GM21381 (cell line): ENCODE data around the gene LGALS7B.
A peak's percentile ranks its signal among the peaks of the same experiment; 100 is the strongest.
"Not testable (repeated sequence)": the region's sequence is repeated elsewhere in the genome, so short reads cannot be mapped to it uniquely, and the experiment has no call there.

Experiments used
- ATAC-seq: cut with Tn5 transposase; IDR thresholded peaks from one replicate; pipeline ENCODE4 v1.9.1; 2021; ENCODE audit warnings: mild to moderate bottlenecking, moderate library complexity; ENCODE audit not compliant: unreplicated experiment

LGALS7B gene

DNA sequence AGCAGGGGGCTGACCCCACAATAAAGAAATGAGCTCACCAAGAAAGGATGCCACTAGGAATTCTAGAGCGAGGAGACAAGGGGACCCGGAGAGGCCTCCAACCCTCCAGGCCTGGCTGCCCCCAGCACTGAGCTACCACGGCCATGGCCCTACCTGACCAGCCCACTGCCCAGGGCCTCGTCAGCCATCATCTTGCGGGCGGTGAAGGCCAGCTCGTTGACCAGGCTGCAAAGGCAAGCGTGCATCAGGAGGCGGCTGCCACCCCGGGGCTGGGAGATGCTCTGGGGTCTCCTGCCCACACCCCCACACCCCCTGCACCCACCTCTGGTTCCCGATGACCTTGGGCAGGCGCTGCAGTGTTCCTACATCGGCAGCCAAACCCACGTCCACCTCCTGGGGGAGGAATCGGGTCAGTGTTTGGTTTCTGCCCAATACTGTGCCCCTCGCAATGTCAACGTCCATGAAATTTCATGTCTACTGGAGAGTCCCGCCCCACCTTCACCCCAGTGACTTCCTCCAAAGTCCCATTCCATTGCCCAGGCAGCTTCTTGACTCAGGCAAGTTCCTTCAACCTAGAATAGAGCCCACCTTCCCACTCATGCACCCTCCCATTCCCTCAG lies 27.2 kb downstream of the LGALS7B start:
- no peak for ATAC-seq

DNA sequence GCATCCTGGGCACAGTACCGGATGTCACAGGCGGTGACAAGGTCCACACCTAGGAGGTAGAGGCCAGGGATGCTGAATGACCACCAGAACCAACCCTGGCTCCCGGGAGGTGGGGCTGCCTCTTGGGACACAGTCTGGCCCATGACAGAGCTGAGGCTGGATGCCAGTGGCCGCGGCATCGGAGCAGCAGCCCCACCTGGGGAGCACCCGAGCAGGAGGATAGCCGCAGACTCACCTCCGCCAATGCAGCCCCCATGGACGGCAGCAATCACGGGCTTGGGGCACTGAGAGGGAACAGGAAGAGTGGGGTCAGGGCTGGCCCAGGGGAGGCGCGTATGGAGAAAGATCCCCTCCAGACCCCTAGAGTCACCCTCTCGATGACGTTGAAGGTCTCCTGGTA lies 28.1 kb downstream of the LGALS7B start:
- ATAC-seq = no peak

DNA sequence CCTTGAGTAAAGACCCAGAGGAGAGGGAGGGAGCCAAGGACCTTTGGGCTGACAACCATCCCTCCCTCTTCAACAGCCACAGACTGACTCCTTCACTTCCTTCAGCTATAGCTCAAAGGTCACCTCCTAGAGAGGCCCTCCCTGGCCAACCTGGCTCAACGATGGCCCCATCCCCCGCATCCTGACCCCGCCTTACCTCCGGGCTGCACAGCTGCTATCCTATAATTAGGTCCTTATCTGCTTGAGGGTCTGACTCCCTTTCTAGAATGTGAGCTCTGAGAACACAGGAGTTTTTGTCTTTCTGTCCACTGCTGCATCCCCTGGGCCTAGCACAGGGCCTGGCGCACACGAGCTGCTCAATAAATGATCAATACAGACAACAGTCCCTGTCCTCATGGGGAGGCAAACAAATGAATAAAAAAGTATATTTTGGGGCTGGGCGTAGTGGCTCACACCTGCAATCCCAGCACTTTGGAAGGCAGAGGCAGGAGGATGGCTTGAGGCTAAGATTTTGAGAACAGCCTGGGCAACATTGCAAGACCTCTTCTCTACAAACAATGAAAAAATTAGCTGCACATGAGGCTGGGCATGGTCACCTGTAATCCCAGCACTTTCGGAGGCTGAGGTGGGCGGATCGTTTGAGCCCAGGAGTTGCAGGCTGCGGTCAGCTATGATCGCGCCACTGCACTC lies 30.4 kb downstream of the LGALS7B start:
- no peak for ATAC-seq

DNA sequence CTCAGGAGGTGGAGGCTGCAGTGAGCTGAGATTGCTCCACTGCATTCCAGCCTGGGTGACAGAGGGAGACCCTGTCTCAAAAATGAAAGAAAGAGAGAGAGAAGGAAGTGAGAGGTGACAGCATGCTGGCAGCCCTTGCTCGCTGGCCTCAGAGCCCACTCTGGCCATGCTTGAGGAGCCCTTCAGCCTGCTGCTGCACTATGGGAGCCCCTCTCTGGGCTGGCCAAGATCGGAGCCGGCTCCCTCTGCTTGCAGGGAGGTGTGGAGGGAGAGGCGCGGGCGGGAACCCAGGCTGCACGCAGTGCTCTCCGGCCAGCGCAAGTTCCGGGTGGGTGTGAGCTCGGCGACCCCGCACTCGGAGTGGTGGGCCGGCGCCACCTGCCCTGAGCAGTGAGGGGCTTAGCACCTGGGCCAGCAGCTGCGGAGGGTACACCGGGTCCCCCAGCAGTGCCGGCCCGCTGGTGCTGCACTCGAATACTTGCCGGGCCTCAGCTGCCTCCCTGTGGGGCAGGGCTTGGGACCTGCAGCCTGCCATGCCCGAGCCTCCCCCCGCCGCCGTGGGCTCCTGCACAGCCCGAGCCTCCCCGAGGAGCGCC lies 32.3 kb downstream of the LGALS7B start:
- ATAC-seq = not testable (repeated sequence)

DNA sequence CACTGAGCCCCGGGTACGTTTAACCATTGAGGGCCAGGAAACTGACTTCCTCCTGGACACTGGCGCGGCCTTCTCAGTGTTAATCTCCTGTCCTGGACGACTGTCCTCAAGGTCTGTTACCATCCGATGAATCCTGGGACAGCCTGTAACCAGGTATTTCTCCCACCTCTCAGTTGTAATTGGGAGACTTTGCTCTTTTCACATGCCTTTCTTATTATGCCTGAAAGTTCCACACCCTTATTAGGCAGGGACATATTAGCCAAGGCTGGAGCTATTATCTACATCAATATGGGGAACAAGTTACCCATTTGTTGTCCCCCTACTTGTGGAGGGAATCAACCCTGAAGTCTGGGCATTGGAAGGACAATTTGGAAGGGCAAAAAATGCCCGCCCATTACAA lies 36.9 kb downstream of the LGALS7B start:
- ATAC-seq = not testable (repeated sequence)

DNA sequence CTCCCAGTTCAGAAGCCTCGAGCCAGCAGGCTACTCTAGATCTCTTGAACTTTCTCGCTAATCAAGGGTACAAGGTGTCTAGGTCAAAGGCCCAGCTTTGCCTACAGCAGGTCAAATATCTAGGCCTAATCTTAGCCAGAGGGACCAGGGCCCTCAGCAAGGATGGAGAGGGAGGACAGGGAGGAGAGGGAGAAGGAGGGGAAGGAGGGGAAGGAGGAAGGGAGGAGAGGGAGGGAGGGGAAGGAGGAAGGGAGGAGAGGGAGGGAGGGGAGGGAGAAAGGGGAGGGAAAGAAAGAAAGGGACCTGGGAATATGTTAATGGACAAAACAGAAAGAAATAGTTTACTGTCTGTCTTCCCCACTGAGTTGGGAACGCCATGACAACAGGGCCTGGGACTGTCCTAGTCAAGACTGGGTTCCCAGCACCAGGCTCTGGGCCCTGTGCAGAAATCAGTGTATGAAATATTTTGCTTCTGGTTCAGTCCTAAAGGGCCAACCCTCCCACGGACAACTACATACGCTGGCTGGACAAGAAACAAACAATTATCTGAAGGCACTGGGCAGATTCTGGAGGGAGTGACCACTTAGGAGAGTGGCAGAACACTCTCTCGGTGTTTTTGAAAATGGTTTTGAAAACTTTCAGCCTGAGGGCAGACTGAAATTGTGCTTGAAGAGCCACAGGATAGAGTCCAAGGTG lies 38.0 kb downstream of the LGALS7B start:
- ATAC-seq = no peak

DNA sequence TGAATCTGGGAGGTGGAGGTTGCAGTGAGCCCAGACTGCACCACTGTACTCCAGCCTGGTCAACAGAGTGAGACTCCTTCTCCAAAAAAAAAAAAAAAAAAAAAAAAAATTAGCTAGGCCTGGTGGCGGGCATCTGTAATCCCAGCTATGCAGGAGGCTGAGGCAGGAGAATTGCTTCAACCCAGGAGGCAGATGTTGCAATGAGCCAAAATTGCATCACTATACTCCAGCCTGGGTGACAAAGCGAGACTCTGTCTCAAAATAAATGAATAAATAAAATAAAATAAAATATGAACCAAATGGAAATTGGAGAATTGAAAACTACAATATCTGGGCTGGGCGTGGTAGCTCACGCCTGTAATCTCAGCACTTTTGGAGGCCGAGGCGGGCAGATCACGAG lies 40.2 kb downstream of the LGALS7B start:
- ATAC-seq = not testable (repeated sequence)

DNA sequence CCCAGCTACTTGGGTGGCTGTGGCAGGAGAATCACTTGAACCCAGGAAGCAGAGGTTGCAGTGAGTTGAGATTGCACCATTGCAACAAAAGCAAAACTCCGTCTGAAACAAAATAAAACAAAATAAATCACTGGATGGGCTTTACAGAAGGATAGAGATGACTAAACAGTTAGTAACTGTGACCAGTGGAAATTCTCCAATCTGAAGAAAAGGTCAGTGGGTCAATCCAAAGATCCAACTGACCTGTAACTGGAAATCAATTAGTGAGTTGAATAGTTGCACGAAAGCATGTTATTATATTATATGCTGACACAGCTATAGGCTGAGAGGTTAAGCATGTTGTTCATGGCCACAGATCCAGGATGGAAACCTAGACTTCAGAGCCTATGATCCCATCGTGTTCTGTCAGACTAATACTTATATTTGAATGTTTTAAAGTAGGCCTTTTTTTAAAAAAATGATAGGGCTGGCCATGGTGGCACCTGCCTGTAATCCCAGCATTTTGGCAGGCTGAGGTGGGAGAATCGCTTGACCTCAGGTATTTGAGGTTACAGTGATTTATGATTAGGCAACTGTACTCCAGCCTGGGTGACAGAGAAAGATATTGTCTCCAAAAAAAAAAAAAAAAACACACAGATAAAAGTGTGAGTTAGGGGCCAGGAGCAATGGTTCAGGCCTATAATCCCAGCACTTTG lies 41.2 kb downstream of the LGALS7B start:
- no peak for ATAC-seq

DNA sequence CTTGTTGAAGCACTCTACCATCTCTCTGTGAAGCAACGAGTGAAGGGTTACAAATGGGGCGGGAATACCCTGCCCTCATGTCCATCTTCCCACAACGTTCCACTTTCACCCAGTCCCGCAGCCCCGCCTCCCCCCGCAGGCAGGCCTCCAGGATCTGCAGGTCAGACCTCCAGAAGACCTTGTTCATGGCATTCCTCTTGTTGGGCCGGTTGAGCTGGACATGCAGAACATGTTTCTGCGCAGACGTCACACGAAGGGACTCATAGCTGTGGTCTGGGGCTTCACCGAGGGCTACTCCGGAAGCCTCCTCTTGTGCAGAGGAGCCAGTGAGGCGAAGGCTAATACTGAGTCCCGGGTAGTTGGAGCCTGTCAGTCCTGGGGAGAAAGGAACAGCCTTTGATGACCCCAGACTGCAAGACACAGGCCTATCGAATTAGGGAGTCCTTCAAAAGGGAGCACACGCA lies 42.2 kb downstream of the LGALS7B start:
- peak; percentile 43 for ATAC-seq

DNA sequence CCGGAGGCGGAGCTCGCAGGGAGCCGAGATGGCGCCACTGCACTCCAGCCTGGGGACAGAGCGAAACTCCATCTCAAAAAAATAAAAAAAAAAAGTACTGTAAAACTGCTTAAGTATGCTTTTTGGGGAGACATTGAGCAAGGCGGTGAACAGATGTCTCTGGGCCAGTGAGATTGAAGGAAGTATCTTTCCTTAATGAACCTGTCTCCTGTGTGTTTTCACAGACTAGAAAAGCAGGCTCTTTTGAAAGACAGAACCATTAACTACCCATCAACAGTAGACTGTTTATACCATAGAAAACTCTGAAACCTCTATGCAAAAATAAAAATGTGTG lies 44.1 kb downstream of the LGALS7B start:
- no peak for ATAC-seq

DNA sequence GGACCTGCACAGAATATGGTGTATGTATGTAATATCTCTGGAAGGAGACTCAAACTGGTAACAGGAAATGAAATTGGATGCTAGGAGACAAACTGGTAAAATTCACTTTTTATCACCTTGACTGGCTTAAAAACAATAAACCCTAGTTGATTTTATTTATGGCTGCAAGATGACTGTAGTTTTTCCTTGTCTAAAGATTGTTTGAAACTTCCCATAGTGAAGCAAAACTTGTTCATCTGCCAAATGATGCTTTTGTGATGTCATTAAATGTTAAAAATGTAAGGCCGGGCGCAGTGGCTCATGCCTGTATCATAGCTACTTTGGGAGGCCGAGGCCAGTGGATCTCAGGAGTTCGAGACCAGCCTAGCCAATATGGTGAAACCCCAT lies 45.1 kb downstream of the LGALS7B start:
- ATAC-seq = no peak

DNA sequence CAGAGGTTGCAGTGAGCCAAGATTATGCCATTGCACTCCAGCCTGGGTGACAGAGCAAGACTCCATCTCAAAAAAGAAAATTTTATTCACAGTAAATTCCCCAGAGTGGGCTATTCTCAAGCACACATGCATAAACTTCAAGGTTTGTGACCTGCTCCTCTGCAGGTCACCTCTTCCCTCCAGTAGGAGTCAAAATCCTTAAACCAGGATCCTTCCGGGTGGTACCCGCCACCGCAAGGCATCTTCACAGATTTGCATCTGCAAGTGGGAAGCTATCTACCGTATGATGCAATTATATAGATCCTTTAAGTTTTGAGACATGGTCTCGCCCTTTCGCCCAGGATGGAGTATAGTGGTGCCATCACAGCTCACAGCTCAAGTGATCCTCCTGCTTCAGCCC lies 45.6 kb downstream of the LGALS7B start:
- no peak for ATAC-seq

DNA sequence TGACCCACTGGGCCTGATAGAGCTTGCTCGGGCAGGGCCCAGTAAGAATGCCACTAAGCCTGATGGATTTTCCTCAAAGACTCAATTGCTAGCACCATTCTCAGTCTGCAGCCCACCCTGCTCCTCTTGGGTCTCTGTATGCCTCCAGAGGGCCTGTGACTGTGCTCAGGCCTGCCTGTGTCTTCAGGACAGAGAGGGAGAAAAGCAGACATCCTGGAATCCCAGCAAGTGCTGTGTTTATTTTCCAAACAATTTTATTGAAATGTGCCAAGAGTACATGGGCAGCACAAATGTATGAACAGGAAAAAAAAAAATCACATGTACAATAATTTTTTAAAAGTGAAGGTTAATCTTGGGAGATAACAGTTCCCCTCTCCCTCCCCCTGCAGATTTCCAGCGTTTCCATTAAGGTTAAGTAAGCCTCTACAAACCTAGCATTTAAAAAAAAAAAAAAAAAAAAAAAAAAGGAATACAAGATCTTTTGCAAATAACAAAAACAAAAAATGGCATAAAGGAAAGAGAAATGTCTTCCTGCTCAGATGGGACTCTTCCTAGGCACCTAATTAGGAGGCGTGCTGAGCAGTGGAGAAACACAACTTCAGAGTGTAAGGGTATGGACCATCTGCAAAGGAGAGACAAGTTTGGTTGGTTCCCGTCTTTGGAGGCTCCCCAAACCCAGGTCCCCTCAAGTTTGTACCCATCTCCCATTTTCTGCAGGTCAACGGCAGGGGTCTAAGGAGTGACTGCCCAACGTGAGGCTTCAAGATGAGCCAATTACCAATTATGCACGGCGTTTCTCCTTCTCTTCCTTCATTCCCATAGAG lies 47.4 kb downstream of the LGALS7B start:
- ATAC-seq = no peak

DNA sequence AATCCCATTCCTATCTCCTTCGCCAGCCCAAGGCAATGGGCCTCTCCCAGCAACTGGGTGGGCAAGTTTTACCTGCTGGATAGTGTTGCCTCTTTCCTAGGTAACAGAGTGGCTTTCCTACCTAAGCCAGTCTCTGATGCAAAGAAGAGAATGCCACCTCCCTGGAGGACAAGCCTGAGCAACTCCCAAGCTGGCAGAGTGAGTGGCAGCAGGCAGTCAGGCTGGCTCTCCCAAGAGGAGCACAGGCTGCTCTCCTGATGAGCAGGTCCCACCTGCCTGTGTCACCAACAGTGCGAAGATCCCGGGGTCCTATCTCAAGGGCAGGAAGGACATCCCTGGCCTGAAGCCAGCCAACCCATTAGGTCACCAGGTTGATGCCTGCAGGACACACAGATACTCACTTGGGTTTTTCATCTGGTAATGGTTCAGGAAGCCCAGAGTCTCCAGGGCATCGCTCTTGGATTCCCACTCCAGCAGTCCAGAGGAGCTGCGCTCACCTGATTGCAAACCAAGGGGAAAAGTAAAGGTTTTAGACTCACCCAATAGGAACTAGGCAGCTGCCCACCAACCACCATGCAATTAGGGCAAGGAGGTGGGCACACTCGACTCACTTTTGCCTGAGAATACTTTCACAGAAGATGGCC lies 48.1 kb downstream of the LGALS7B start:
- ATAC-seq = no peak

DNA sequence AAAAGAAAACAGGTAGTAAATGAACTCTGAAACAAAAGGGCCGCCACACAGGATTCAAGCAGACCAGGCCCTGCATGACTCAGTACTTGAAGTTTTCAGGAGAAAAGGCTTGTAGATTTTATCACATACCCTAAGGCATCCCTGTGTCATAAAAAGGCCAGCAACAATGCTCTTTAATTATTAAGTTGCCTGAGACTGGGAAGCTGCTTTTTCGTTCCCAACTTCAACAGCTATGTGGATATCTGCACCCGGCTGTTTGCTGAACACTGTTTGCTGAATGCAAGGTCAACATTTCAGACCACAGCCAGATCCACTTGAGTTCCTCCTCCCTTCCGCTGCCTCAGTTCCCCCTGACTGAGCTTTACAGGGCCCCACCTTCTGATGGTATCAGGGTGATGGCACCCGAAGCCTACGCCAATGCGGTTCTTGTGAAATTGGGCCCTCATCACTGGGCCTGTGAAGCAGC lies 48.7 kb downstream of the LGALS7B start:
- no peak for ATAC-seq

DNA sequence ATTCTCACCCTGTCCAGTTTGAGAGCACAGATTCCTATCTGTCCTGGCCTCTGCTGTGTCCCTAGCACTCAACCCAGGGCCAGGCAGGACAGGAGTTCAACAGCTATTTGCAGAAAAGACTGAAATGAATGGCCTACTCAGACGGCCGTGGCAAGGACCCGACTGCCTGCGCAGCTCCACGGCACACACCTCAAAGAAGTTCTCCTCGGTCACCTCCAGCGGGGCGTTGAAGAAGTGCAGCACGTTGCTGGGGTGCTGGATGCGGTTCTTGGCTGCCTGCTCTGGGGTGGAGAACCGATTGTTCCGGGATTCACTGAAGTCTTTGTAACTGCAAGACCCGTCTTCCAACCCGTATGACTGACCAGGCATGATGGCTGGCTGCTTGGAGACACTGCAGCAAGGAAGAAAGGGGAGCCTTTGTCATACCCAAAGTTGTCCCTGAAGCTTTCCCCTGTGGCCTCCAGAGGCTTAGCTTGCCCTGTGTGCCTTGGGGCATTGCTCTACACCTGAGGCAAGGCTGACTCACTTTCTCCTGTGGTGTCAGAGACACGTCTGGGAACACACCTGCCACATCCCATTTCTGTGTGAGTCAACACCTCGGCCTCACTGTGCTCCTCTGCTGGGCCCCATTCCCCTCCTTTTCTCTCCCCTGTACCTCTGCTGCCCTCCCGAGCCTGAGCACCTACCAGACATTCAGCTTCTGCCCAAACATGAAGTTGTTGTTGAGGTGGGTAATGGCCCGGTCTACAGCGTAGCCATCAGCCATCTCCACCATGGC lies 49.4 kb downstream of the LGALS7B start:
- ATAC-seq = no peak

DNA sequence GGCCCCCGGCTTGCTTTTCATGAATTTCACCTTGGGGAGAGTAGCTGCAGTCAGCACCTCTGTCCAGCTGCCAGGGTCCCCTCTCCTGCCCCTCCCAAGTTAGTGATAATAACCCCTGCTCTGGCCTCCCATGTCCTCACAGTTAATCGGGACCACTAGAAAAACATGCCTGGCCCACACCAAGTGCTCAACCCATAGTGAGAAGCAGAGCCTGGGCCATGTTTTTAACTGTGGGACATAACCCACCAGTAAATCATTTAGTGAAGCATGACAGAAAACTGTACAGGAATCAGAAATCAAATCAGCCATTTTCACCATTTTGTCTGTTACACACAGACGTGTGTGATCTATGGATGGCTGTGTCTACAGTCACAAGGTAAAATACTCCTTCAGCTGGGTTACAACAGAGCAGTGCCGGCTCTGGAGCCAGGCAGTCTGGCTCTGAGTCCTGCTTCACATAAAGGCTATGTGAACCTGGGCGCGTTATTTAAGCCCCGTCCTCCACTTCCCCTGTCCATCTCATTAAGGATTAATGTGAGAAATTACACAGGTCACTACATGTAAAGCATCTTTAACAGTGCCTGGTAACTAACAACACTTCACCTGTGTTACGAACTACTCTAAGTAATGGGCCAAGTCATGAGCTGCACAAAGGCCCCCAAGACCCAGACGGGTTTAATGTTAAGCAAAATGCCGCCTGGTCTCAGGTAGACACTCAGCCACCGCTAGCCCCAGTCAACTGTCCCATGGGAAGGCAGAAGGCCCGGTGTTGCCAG lies 50.2 kb downstream of the LGALS7B start:
- no peak for ATAC-seq

DNA sequence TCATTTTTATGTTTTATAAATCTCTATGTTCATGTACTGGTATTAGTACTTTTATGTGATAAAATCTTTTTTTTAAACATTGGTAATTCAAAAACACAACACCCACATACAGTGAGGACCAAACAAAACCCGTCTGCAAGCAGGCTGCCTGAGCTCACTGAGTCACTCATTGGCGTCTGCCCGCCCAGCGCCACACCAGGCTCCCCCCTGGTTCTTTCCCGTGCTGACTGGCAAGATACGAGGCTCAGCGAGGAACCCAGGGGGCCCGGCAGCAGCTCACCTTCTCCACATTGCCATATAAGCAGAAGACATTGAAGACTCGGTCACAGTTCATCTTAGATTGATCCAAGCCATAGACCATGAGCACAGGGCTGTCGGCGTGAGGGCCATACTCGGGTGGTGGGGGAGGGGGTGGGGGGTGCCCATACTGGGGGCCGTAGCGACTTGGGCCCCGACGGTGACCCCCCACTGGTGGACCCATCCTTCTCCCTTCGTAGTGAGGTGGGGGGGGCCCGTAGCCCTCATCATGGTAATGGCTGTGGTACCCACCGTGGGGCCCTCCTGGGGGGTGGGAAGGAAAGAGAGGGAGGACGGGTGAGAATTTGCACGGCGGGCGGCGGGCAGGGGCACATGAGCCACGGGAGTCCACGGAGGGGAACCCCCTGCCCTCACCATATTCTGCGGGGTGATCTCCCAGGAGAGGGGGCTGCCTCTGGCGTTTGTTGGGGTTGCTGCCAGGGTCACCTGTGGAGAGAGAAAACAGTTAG lies 51.0 kb downstream of the LGALS7B start:
- no peak for ATAC-seq
